GM10266 (cell line): ENCODE data around the gene JUND.

ENCODE experiments used
- DNase-seq: peaks from one replicate; pipeline ENCODE4 v3.0.0; 2012; ENCODE audit errors: extremely low spot score
- CTCF ChIP-seq: IDR thresholded peaks from 2 replicates; pipeline ENCODE4 v1.5.1; 2012; ENCODE audit warnings: mild to moderate bottlenecking, low read depth; ENCODE audit not compliant: control insufficient read depth, insufficient read depth; ENCODE audit errors: missing control alignments

Gene JUND

GRCh38 chr19:18273561-18274218, 7.7 kb downstream of the JUND start:
- no peak for DNase-seq
- no peak for TF ChIP-seq CTCF

- no peak for DNase-seq
- no peak for TF ChIP-seq CTCF
These were observed 10.0 kb downstream of the JUND start for GRCh38 chr19:18271433-18271841.

- no peak for DNase-seq
- no peak for TF ChIP-seq CTCF
These were observed 11.1 kb downstream of the JUND start for GRCh38 chr19:18270326-18270725.

GRCh38 chr19:18269070-18269723, 12.2 kb downstream of the JUND start:
- no peak for TF ChIP-seq CTCF
- no peak for DNase-seq

- TF ChIP-seq CTCF: no peak
- no peak for DNase-seq
These were observed 14.4 kb downstream of the JUND start for GRCh38 chr19:18266771-18267686.

- no peak for TF ChIP-seq CTCF
- DNase-seq: no peak
These were observed 15.8 kb downstream of the JUND start for GRCh38 chr19:18265582-18265981.
